Right cardiac atrium (tissue), 5 donors: ENCODE measurements around the gene CD99L2. TPM values are rescaled to one million over a fixed set of nuclear protein-coding genes. Genes with fewer than 3 reads are reported as not detected.

Experiments used
- ATAC-seq, 2 donors: fragments of 200-7000 bp; cut with Tn5 transposase; one replicate each; pipeline versions ENCODE4 v1.8.0 to v1.9.1; 2020; ENCODE audit warnings: moderate library complexity in 2 of 2, mild to moderate bottlenecking in 1 of 2
- DNase-seq, 3 donors: peaks; one replicate each; pipeline ENCODE4 v3.0.0-alpha.2; 2020
- H3K27ac ChIP-seq: one replicate; pipeline ENCODE4 v1.5.1; 2013; ENCODE audit warnings: mild to moderate bottlenecking, low read length, control low read depth, moderate library complexity
- H3K27me3 ChIP-seq: one replicate; pipeline ENCODE4 v1.6.1; 2013; ENCODE audit not compliant: control insufficient read depth, insufficient read depth
- H3K4me1 ChIP-seq: one replicate; pipeline ENCODE4 v1.6.1; 2013; ENCODE audit warnings: low read length; ENCODE audit not compliant: control insufficient read depth, insufficient read depth
- H3K4me3 ChIP-seq: one replicate; pipeline ENCODE4 v1.5.1; 2013; ENCODE audit warnings: low read length, control low read depth
- H3K9me3 ChIP-seq: one replicate; pipeline ENCODE4 v1.6.1; 2013; ENCODE audit warnings: low read length; ENCODE audit not compliant: control insufficient read depth
- WGBS: extraction: QIAGEN DNeasy Blood & Tissue Kit; methylation state at CpG from one replicate; pipeline ENCODE4 v1.1.7; 2013; 5-methylcytosine and 5-hydroxymethylcytosine counted together
- intact Hi-C, 4 donors: fragments of 100-400 bp; cut with DNase I; formaldehyde crosslinking; loops; one replicate each; pipeline versions ENCODE4 v1.11.0 to v1.14.0; 2022 to 2023
- polyA plus RNA-seq: library from polyadenylated mRNA; stranded (reverse); fragments of 200-250 nt; gene quantifications from one replicate; pipeline ENCODE4 v1.2.3, GENCODE V29; 2013
- total RNA-seq, 4 donors: library from RNA; stranded (reverse); fragmentation: NEBNext Ultra II Directional; extraction: Animal tissue kit (Norgen Biotek cat#: 25700); gene quantifications; one replicate each; pipeline ENCODE4 v1.2.1, GENCODE V29; 2021
- donor health status: healthy with polysubstance abuse.
- donor health status: DM: no; HTN: yes; CAD: no.
- donor health status: DM: no; HTN: no; CAD: no.
- donor health status: DM: no; HTN: yes; CAD: no; lungs with severe emphysema.
- donor health status: DM: yes; HTN: yes; CAD: no.

Gene CD99L2
- total and polyA plus RNA-seq, 5 donors: 66.5 to 84.7 (median 71.5) TPM

- 78% methylated on average over 36 of the region's 36 CpGs for WGBS
Observed at GRCh38 chrX:150762258-150763165, 136.0 kb downstream of the CD99L2 start.

GRCh38 chrX:150761819-150762216 lies 136.7 kb downstream of the CD99L2 start:
- Histone ChIP-seq H3K27me3 (no peaks in the 10 kb centered on the region), H3K27ac (no peak overlapping the region), H3K4me1 (peaks cover 4% of the 10 kb centered on the region), H3K9me3 (no peaks in the 10 kb centered on the region), H3K4me3 (no peak overlapping the region)
- 73% methylated on average over 8 of the region's 8 CpGs for WGBS
- intact Hi-C loops: no loop called here
- ATAC-seq (no peak), DNase-seq (no peak)

More at GRCh38 chrX:150762258-150763165, 136.0 kb downstream of the CD99L2 start:
- Histone ChIP-seq H3K27ac (no peak overlapping the region), H3K27me3 (no peaks in the 10 kb centered on the region), H3K9me3 (no peaks in the 10 kb centered on the region), H3K4me3 (no peak overlapping the region), H3K4me1 (peaks cover 7% of the 10 kb centered on the region)
- intact Hi-C loops: no loop called here
- ATAC-seq: peak in 1 of 2 donors; percentile 7
- DNase-seq: no peak

DNA sequence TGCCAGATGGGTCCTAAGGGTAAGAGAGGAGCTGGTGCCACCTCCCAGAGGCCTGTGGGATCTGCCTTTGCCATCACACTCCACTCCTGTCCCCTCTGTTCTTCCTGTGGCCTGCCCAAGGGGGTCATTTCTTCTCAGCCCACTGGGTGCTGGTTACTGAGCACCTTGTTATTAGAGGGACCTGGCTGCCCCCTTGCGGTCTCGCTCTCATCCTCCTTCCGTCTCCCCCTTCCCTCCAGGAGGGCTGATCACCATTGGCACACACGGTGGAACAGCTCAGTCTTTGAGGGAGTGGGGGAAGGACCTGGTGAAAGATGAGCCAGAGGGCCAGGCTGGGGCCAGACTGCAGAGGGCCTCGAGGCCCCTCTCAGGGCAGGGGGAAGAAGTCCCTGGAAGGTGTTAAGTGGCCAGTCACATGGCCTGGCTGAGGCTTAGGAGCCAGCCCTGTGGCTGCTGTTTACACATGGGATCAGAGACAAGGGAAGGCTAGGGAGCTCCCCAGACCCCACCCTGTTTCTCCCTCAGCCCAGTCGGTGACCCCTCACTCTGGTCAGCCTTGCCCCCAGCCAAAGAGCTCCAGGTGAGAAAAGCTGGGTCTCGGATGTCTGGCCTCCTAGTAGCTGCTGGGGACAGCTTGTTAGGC lies 137.2 kb downstream of the CD99L2 start:
- Histone ChIP-seq H3K9me3 (no peaks in the 10 kb centered on the region), H3K4me3 (no peak overlapping the region), H3K27me3 (no peaks in the 10 kb centered on the region), H3K4me1 (no peaks in the 10 kb centered on the region), H3K27ac (no peak overlapping the region)
- peak in 1 of 2 donors; percentile 7 for ATAC-seq
- intact Hi-C loops: no loop called here
- no peak for DNase-seq
- 67% methylated on average over 7 of the region's 7 CpGs for WGBS

DNA sequence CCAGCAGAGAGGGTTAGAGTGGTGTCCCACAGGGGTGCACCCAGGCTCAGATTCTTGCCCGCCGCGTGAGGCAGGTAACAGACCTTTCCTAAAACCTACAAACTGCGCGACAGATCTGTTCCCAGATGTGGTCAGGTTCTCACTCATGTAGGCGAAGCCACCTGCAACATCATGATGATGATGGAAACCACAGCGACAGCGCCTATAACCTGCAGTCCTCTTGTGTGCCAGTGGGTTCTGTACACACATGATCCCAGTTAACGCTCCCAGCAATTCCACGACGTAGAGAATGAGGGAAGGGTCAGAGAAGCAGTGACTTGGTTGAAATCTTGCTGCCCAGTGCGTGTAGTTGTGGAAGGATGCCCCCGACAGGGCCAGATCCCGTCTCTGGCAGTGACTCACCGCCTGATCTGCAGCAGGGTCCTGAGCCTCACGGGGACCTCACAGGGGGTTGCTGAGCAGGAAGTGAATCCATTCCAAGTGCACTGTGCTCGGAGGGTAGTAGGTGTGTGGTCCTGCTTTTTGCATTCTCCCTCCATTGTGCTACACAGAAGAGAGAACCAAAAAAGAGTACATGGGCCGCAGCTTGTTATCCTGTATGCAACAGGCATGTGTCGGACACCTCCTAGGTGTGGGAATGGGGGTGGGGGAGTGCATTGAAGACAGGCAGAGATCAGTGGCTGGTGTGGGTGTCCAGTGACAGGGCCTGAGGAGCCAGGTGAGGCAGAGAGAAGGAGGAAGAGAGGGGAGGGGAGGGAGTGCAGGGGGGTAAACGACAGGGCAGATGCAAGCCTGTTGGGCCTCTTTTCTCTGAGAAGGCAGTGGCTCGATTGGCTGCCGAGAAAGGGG lies 138.7 kb downstream of the CD99L2 start:
- no peak for DNase-seq
- H3K4me3 ChIP-seq: no peak overlapping the region
- no peak overlapping the region for H3K27ac ChIP-seq
- ATAC-seq: no peak
- no peaks in the 10 kb centered on the region for H3K9me3 ChIP-seq
- no peaks in the 10 kb centered on the region for H3K4me1 ChIP-seq
- 92% methylated on average over 22 of the region's 22 CpGs for WGBS
- H3K27me3 ChIP-seq: no peaks in the 10 kb centered on the region
- intact Hi-C loops: no loop called here

DNA sequence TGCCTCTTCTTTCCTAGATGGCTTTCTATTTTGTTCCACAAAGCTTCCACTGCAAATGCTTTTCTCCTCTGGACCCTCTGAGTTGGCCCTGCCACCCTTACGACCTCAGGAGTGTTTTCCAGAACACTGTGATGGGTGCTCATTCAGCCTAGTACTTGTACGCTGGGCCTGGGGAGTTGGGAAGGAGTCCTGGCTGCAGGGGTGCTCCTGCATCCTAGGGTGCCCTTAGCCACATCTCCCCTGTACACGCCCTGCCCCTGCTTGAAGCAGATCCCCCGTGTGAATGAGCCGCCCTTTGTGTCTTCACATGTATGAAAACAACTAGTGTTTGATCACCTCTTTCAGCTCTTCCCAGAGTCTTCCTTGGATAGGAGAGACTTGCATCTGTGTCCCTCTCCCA lies 141.1 kb downstream of the CD99L2 start:
- WGBS: 97% methylated on average over 5 of the region's 5 CpGs
- H3K27me3 ChIP-seq: no peaks in the 10 kb centered on the region
- DNase-seq: no peak
- intact Hi-C loops: no loop called here
- ATAC-seq: no peak
- H3K27ac ChIP-seq: no peak overlapping the region
- H3K4me3 ChIP-seq: no peak overlapping the region
- H3K9me3 ChIP-seq: no peaks in the 10 kb centered on the region
- H3K4me1 ChIP-seq: no peaks in the 10 kb centered on the region

DNA sequence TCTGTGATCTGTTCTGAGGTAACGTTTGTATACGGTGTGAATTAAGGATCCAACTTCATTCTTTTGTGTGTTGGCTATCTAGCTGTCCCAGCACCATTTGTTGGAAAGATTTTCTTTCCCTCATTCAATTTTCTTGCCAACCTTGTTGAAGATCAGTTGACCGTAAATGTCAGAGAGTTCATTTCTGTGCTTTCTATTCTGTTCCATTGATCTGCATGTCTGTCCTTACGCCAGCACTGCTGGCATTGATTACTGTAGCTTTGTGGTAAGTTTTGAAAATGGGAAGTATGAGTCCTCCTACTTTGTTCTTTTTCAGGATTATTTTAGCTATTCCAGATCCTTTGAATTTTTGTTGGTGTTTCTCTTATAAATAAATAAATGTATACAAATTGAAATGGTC lies 144.5 kb downstream of the CD99L2 start:
- Histone ChIP-seq H3K4me1 (no peaks in the 10 kb centered on the region), H3K27ac (no peak overlapping the region), H3K27me3 (no peaks in the 10 kb centered on the region), H3K4me3 (no peak overlapping the region), H3K9me3 (no peaks in the 10 kb centered on the region)
- no peak for ATAC-seq
- DNase-seq: no peak
- 93% methylated on average over 4 of the region's 4 CpGs for WGBS
- intact Hi-C loops: no loop called here

- DNase-seq (no peak), ATAC-seq (no peak)
- intact Hi-C loops: no loop called here
- Histone ChIP-seq H3K9me3 (no peaks in the 10 kb centered on the region), H3K27me3 (no peaks in the 10 kb centered on the region), H3K4me3 (no peak overlapping the region), H3K4me1 (no peaks in the 10 kb centered on the region), H3K27ac (no peak overlapping the region)
- 85% methylated on average over 4 of the region's 4 CpGs for WGBS
Observed at GRCh38 chrX:150753357-150753756, 145.1 kb downstream of the CD99L2 start.

GRCh38 chrX:150752124-150752523 lies 146.3 kb downstream of the CD99L2 start:
- 77% methylated on average over 3 of the region's 3 CpGs for WGBS
- Histone ChIP-seq H3K27ac (no peak overlapping the region), H3K4me3 (no peak overlapping the region), H3K4me1 (no peaks in the 10 kb centered on the region), H3K9me3 (no peaks in the 10 kb centered on the region), H3K27me3 (no peaks in the 10 kb centered on the region)
- intact Hi-C loops: no loop called here
- DNase-seq: no peak
- no peak for ATAC-seq

GRCh38 chrX:150736475-150736874 lies 162.0 kb downstream of the CD99L2 start:
- H3K4me1 ChIP-seq: no peaks in the 10 kb centered on the region
- DNase-seq (no peak), ATAC-seq (no peak)
- H3K4me3 ChIP-seq: no peak overlapping the region
- H3K9me3 ChIP-seq: no peaks in the 10 kb centered on the region
- no peaks in the 10 kb centered on the region for H3K27me3 ChIP-seq
- no peak overlapping the region for H3K27ac ChIP-seq
- WGBS: 83% methylated on average over 9 of the region's 9 CpGs
- intact Hi-C loops: no loop called here

GRCh38 chrX:150731795-150732194 lies 166.7 kb downstream of the CD99L2 start:
- intact Hi-C loops: no loop called here
- ATAC-seq (no peak), DNase-seq (peak in 1 of 3 donors; percentile 21)
- H3K9me3 ChIP-seq: no peaks in the 10 kb centered on the region
- H3K4me1 ChIP-seq: no peaks in the 10 kb centered on the region
- H3K27ac ChIP-seq: no peak overlapping the region
- H3K27me3 ChIP-seq: no peaks in the 10 kb centered on the region
- no peak overlapping the region for H3K4me3 ChIP-seq
- WGBS: 84% methylated on average over 3 of the region's 3 CpGs

DNA sequence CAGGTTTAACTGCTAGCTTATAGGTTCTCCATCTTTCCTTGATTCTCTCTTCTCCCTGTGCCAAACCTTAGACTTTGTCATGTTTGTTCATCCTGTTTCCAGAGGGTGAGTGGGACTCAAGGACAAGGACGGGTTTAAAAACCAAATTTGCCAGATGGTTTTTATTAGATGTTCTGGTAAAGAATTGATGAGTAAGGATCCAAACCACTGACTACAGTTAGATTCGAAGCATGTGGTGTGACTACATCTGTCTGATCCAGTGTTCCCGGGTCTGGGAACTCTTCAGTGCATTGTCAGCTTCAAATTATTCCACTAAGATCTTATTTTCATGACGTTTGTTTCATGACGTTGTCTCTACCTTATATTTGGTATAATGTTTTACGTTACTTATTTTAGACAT lies 167.7 kb downstream of the CD99L2 start:
- H3K4me1 ChIP-seq: no peaks in the 10 kb centered on the region
- no peaks in the 10 kb centered on the region for H3K9me3 ChIP-seq
- intact Hi-C loops: no loop called here
- no peak overlapping the region for H3K27ac ChIP-seq
- ATAC-seq (no peak), DNase-seq (no peak)
- no peak overlapping the region for H3K4me3 ChIP-seq
- no peaks in the 10 kb centered on the region for H3K27me3 ChIP-seq
- WGBS: 94% methylated on average over 6 of the region's 6 CpGs
